Mucosa of stomach (tissue), 1 donor: ENCODE results near the gene MYO5B.
"Not testable (repeated sequence)": the region's sequence is repeated elsewhere in the genome, so short reads cannot be mapped to it uniquely, and the experiment has no call there.

Experiments used
- H3K27me3 ChIP-seq: one replicate; pipeline ENCODE4 v1.7.0; 2013; ENCODE audit warnings: mild to moderate bottlenecking, low read length; ENCODE audit not compliant: control insufficient read depth, insufficient read depth
- H3K36me3 ChIP-seq: one replicate; pipeline ENCODE4 v1.7.0; 2013; ENCODE audit warnings: low read length; ENCODE audit not compliant: control insufficient read depth, insufficient read depth
- H3K4me1 ChIP-seq: one replicate; pipeline ENCODE4 v1.7.0; 2013; ENCODE audit warnings: mild to moderate bottlenecking, low read length; ENCODE audit not compliant: control insufficient read depth, insufficient read depth
- H3K4me3 ChIP-seq: one replicate; pipeline ENCODE4 v1.7.0; 2013; ENCODE audit warnings: low read length
- H3K9ac ChIP-seq: one replicate; pipeline ENCODE4 v1.7.0; 2013; ENCODE audit warnings: mild to moderate bottlenecking, low read length, moderate library complexity
- H3K9me3 ChIP-seq: one replicate; pipeline ENCODE4 v1.7.0; 2013; ENCODE audit warnings: mild to moderate bottlenecking, low read length, moderate library complexity; ENCODE audit not compliant: control insufficient read depth
- donor health status: Pancreatic carcinoma.

MYO5B gene

GRCh38 chr18:49789560-49790134 lies 405.3 kb downstream of the MYO5B start:
- H3K4me3 ChIP-seq, H3K4me1 ChIP-seq, H3K9me3 ChIP-seq, H3K36me3 ChIP-seq, H3K9ac ChIP-seq, H3K27me3 ChIP-seq: not testable (repeated sequence)

GRCh38 chr18:49788327-49788898 lies 406.5 kb downstream of the MYO5B start:
- H3K4me1 ChIP-seq = peaks cover 6% of the 10 kb centered on the region
- H3K9me3 ChIP-seq = no peaks in the 10 kb centered on the region
- peak overlapping the region; percentile 10 for H3K9ac ChIP-seq
- no peak overlapping the region for H3K4me3 ChIP-seq
- no peaks in the 10 kb centered on the region for H3K36me3 ChIP-seq
- H3K27me3 ChIP-seq = no peaks in the 10 kb centered on the region

DNA sequence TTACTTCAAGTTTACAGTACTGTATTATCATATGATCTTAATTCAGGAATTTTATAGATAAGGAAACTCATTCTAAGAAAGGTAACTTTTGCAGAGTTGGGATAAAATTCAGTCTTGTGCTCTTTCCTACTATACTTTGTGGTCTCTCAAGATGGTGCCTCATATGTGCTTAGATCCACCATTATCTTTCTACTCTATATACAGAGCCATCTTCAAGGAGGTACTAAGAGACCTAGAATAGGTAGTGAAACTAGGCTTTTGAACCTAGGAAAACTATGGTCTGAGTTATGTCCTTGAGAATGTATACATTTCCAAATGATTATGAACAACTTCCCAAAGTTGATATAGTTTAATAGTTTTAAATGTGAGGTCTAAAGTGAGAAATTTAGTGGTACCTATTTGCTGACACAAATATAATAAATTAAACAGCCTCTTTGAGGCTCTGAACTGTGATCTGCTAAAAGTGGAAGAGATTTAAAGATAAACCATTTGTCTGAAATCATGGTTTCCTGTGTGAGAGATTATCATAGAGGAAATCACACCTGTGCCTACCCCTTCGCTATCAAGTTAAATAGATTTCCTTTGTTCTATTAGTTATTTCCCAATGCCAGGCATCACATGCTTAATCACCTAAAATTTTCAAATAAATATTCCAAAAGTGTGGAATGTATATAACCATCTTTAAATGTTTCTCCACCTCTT lies 408.8 kb downstream of the MYO5B start:
- Histone ChIP-seq H3K9ac (no peak overlapping the region), H3K36me3 (no peaks in the 10 kb centered on the region), H3K4me1 (peaks cover 6% of the 10 kb centered on the region), H3K27me3 (no peaks in the 10 kb centered on the region), H3K9me3 (no peaks in the 10 kb centered on the region), H3K4me3 (no peak overlapping the region)

GRCh38 chr18:49784427-49785185 lies 410.3 kb downstream of the MYO5B start:
- Histone ChIP-seq H3K27me3 (no peaks in the 10 kb centered on the region), H3K36me3 (no peaks in the 10 kb centered on the region), H3K4me3 (no peak overlapping the region), H3K4me1 (peaks cover 6% of the 10 kb centered on the region), H3K9me3 (no peaks in the 10 kb centered on the region), H3K9ac (no peak overlapping the region)

GRCh38 chr18:49783631-49784030 lies 411.3 kb downstream of the MYO5B start:
- not testable (repeated sequence) for H3K9me3 ChIP-seq, H3K4me3 ChIP-seq, H3K27me3 ChIP-seq, H3K4me1 ChIP-seq, H3K36me3 ChIP-seq, H3K9ac ChIP-seq

GRCh38 chr18:49778826-49779465 lies 416.0 kb downstream of the MYO5B start:
- Histone ChIP-seq H3K27me3 (no peaks in the 10 kb centered on the region), H3K36me3 (no peaks in the 10 kb centered on the region), H3K9me3 (no peaks in the 10 kb centered on the region), H3K9ac (no peak overlapping the region), H3K4me1 (no peaks in the 10 kb centered on the region), H3K4me3 (no peak overlapping the region)
